Tibial nerve (tissue), 4 donors: ENCODE data around the gene ADAT1. TPM values are rescaled to one million over a fixed set of nuclear protein-coding genes. Genes with fewer than 3 reads are reported as not detected.

Experiments used
- DNase-seq, 2 donors: peaks; one replicate each; pipeline ENCODE4 v3.0.0-alpha.2; 2019; ENCODE audit warnings: low spot score in 2 of 2
- H3K27ac ChIP-seq, 4 donors: fragments of 200-600 bp; sonication (generic) in 3 of 4; one replicate each; pipeline ENCODE4 v1.5.1; 2017 to 2019; ENCODE audit warnings: mild to moderate bottlenecking in 1 of 4
- H3K27me3 ChIP-seq, 2 donors: fragments of 200-600 bp; sonication (generic) in 1 of 2; one replicate each; pipeline versions ENCODE4 v1.5.1 to v1.6.0; 2017 to 2019
- H3K36me3 ChIP-seq, 3 donors: fragments of 200-600 bp; sonication (generic); one replicate each; pipeline ENCODE4 v1.5.1; 2018 to 2019
- H3K4me1 ChIP-seq, 4 donors: fragments of 200-600 bp; sonication (generic) in 3 of 4; one replicate each; pipeline ENCODE4 v1.5.1; 2017 to 2019
- H3K4me3 ChIP-seq, 4 donors: fragments of 200-600 bp; sonication (generic) in 3 of 4; one replicate each; pipeline ENCODE4 v1.5.1; 2017 to 2019; ENCODE audit warnings: mild to moderate bottlenecking in 1 of 4, moderate library complexity in 1 of 4
- H3K9me3 ChIP-seq, 4 donors: fragments of 200-600 bp; sonication (generic) in 3 of 4; one replicate each; pipeline ENCODE4 v1.5.1; 2017 to 2019
- CTCF ChIP-seq, 5 experiments: fragments of 200-600 bp in 3 of 5; fragments of 450-650 bp in 2 of 5; sonication (generic) in 3 of 5; IDR thresholded peaks; one replicate each; pipeline ENCODE4 v1.5.1; 2016 to 2019; ENCODE audit warnings: antibody characterized with exemption in 5 of 5, mild to moderate bottlenecking in 3 of 5, moderate library complexity in 2 of 5
- EP300 ChIP-seq, 2 donors: sonication (generic); formaldehyde crosslinking; IDR thresholded peaks; one replicate each; pipeline ENCODE4 v1.6.1; 2017; ENCODE audit warnings: antibody characterized with exemption in 2 of 2, mild to moderate bottlenecking in 1 of 2
- POLR2A ChIP-seq, 2 donors: fragments of 450-650 bp; IDR thresholded peaks; one replicate each; pipeline ENCODE4 v1.6.1; 2017; ENCODE audit warnings: antibody characterized with exemption in 2 of 2, mild to moderate bottlenecking in 2 of 2, moderate library complexity in 2 of 2
- WGBS, 2 donors: methylation state at CpG; one replicate each; pipeline ENCODE4 v1.1.5; 2018; 5-methylcytosine and 5-hydroxymethylcytosine counted together
- total RNA-seq, 4 donors: library from RNA; depleted of rRNA; stranded (reverse); fragments of >200 nt; gene quantifications; one replicate each; pipeline ENCODE4 v1.1.0, GENCODE V29; 2016

The ADAT1 gene
- total RNA-seq, 4 donors from 2014 or later = 31.4 to 75.9 (median 50.7) TPM

DNA sequence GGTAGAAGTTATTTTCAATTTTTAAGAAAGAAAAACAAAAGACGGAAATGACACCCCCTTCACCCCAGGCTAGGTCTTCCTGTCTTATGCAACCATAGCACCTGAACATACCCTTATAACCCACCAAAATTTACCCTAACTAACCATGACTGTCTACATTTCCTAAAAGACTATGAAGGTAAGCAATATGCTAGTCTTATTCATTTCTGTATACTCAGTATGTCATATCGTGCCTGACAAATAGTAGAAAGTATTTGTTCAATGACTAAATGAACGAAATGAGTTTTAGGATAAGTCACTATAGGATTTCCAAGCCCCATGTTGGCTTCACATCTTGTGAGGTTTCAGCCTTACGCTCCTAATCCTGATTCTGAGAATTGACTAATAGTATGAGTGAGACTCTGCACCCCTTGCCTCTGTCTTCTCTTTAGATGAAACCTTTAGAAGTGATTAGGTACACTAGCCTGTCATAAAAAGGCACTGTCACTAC is 6.5 kb downstream of the ADAT1 start:
- peaks cover 0 to 15% (median 5%) of the 10 kb centered on the region in 4 donors for H3K4me1 ChIP-seq
- WGBS, 2 donors = 93 to 94% methylated on average over 4 of the region's 4 CpGs
- peaks cover 0 to 85% (median 18%) of the 10 kb centered on the region in 3 donors for H3K36me3 ChIP-seq
- H3K27me3 ChIP-seq = no peaks in the 10 kb centered on the region
- no peak overlapping the region for H3K27ac ChIP-seq
- DNase-seq = no peak
- TF ChIP-seq POLR2A (IDR thresholded peaks at IDR 0.05) (no peak), CTCF (IDR thresholded peaks at IDR 0.05) (no peak), EP300 (IDR thresholded peaks at IDR 0.05) (no peak)
- H3K9me3 ChIP-seq = no peaks in the 10 kb centered on the region
- no peak overlapping the region for H3K4me3 ChIP-seq

DNA sequence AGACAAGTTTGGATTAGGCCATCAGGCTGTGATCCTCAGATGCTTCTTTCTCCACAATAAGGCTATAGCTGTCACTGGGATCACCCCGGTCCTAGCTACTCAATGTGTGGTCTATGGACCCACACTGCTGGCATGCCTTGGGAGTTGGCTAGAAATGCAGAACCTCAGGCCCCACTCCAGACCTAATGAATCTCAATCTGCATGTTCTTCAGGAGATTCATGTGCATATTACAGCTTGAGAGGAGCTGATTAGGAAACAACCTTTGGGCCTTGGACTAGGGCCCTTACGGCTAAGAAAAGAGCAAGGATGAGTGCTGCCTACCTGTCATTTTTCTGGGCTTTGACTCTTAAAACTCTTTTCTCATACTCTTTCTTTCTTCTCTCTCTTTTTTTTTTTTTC is 7.5 kb downstream of the ADAT1 start:
- WGBS, 2 donors = 93% methylated on average over 2 of the region's 2 CpGs
- Histone ChIP-seq H3K36me3 (peaks cover 0 to 95% (median 18%) of the 10 kb centered on the region in 3 donors), H3K27ac (no peak overlapping the region), H3K4me1 (peaks cover 0 to 6% (median 0%) of the 10 kb centered on the region in 4 donors), H3K4me3 (no peak overlapping the region), H3K27me3 (no peaks in the 10 kb centered on the region), H3K9me3 (no peaks in the 10 kb centered on the region)
- no peak for TF ChIP-seq CTCF (IDR thresholded peaks at IDR 0.05)
- no peak for TF ChIP-seq POLR2A (IDR thresholded peaks at IDR 0.05)
- no peak for TF ChIP-seq EP300 (IDR thresholded peaks at IDR 0.05)
- DNase-seq = no peak

GRCh38 chr16:75614066-75614897 is 8.8 kb downstream of the ADAT1 start:
- 94% methylated on average over 4 of the region's 4 CpGs for WGBS, 2 donors
- Histone ChIP-seq H3K4me3 (no peak overlapping the region), H3K4me1 (no peaks in the 10 kb centered on the region), H3K27ac (no peak overlapping the region), H3K9me3 (no peaks in the 10 kb centered on the region), H3K27me3 (no peaks in the 10 kb centered on the region), H3K36me3 (peaks cover 0 to 96% (median 18%) of the 10 kb centered on the region in 3 donors)
- no peak for DNase-seq
- TF ChIP-seq EP300 (IDR thresholded peaks at IDR 0.05) (no peak), POLR2A (IDR thresholded peaks at IDR 0.05) (no peak), CTCF (IDR thresholded peaks at IDR 0.05) (no peak)

- DNase-seq = no peak
- 94 to 100% methylated on average over 1 of the region's 1 CpG for WGBS, 2 donors
- peaks cover 0 to 95% (median 20%) of the 10 kb centered on the region in 3 donors for H3K36me3 ChIP-seq
- H3K9me3 ChIP-seq = no peaks in the 10 kb centered on the region
- no peaks in the 10 kb centered on the region for H3K4me1 ChIP-seq
- H3K27ac ChIP-seq = no peak overlapping the region
- no peak for TF ChIP-seq EP300 (IDR thresholded peaks at IDR 0.05)
- TF ChIP-seq POLR2A (IDR thresholded peaks at IDR 0.05) = no peak
- TF ChIP-seq CTCF (IDR thresholded peaks at IDR 0.05) = no peak
- H3K4me3 ChIP-seq = no peak overlapping the region
- no peaks in the 10 kb centered on the region for H3K27me3 ChIP-seq
Measured at GRCh38 chr16:75606507-75606906, 16.6 kb downstream of the ADAT1 start.

- Histone ChIP-seq H3K27me3 (no peaks in the 10 kb centered on the region), H3K4me3 (no peak overlapping the region), H3K36me3 (peaks cover 2 to 96% (median 21%) of the 10 kb centered on the region in 3 donors), H3K27ac (no peak overlapping the region), H3K9me3 (no peaks in the 10 kb centered on the region), H3K4me1 (no peaks in the 10 kb centered on the region)
- no peak for DNase-seq
- no peak for TF ChIP-seq CTCF (IDR thresholded peaks at IDR 0.05)
- TF ChIP-seq EP300 (IDR thresholded peaks at IDR 0.05) = no peak
- TF ChIP-seq POLR2A (IDR thresholded peaks at IDR 0.05) = no peak
- WGBS, 2 donors = 81 to 93% methylated on average over 4 of the region's 4 CpGs
Measured at GRCh38 chr16:75603241-75603640, 19.8 kb downstream of the ADAT1 start.
